ENCODE measurements around the gene ENOX2.

- TF ChIP-seq CTCF (conservative IDR thresholded peaks at IDR 0.05) (no peak), EZH2 (IDR thresholded peaks at IDR 0.05; ENCODE audit: low read depth) (no peak)
Measured at GRCh38 chrX:130876226-130876625, 26.8 kb downstream of the ENOX2 start.

Data from PC-9 (cell line).